H1 (cell line): Measurements from ENCODE around the gene PKP1. TPM values are rescaled to one million over a fixed set of nuclear protein-coding genes. Genes with fewer than 3 reads are reported as not detected.

Experiments
- CTCF ChIA-PET: fragments of 300-600 bp; sonication (Branson Sonifier 250); formaldehyde crosslinking; loops from one replicate; lab custom pipeline; 2021; ENCODE audit not compliant: partially characterized antibody; lab: Charles Lee
- POLR2A ChIA-PET: fragments of 300-600 bp; sonication (Branson Sonifier 250); formaldehyde crosslinking; loops from one replicate; lab custom pipeline; 2021; ENCODE audit warnings: inconsistent platforms; ENCODE audit not compliant: partially characterized antibody; lab: Charles Lee
- DNase-seq, 2 experiments: peaks; one replicate each; pipeline versions ENCODE4 v3.0.0 to v3.0.0-alpha.2; 2010 to 2022; ENCODE audit warnings: low spot score in 2 of 2, low read depth in 1 of 2, mixed read lengths in 1 of 2
- FAIRE-seq: peaks from 2 replicates; lab custom pipeline; 2011; peaks lifted over from hg19 to GRCh38; lab: Jason Lieb, UNC
- H2AFZ ChIP-seq: 2 replicates; pipeline ENCODE4 v1.8.1; 2012; ENCODE audit warnings: low read length, inconsistent platforms
- H2AK5ac ChIP-seq: 2 replicates; pipeline ENCODE4 v1.6.1; 2013; ENCODE audit warnings: low read depth, low read length
- H2BK120ac ChIP-seq: replicated peaks from 2 replicates; pipeline ENCODE3; 2013; ENCODE audit warnings: low read depth, low read length, inconsistent platforms
- H2BK12ac ChIP-seq: 2 replicates; pipeline ENCODE4 v1.6.1; 2013; ENCODE audit warnings: low read depth, low read length
- H2BK15ac ChIP-seq: 2 replicates; pipeline ENCODE4 v1.6.1; 2013; ENCODE audit warnings: low read length
- H2BK20ac ChIP-seq: 2 replicates; pipeline ENCODE4 v1.6.1; 2013; ENCODE audit warnings: low read length
- H2BK5ac ChIP-seq: 2 replicates; pipeline ENCODE4 v1.6.1; 2013; ENCODE audit warnings: low read depth, low read length
- H3K14ac ChIP-seq: 2 replicates; pipeline ENCODE4 v1.6.1; 2013; ENCODE audit warnings: inconsistent platforms; ENCODE audit not compliant: insufficient read length
- H3K18ac ChIP-seq: 2 replicates; pipeline ENCODE4 v1.6.1; 2013; ENCODE audit warnings: low read length; ENCODE audit errors: extremely low read depth
- H3K23ac ChIP-seq: 2 replicates; pipeline ENCODE4 v1.6.1; 2013; ENCODE audit warnings: inconsistent platforms; ENCODE audit not compliant: insufficient read length
- H3K23me2 ChIP-seq: 2 replicates; pipeline ENCODE4 v1.6.1; 2013; ENCODE audit warnings: low read depth, low read length
- H3K27ac ChIP-seq: 2 replicates; pipeline ENCODE4 v1.6.1; 2011; ENCODE audit warnings: low read depth, low read length, inconsistent platforms
- H3K27me3 ChIP-seq, 4 experiments: replicated peaks in 1 of 4; 1 replicate in 1 of 4; 2 replicates in 3 of 4; pipeline versions ENCODE4 v1.6.1 to v1.8.1; 2011 to 2013; ENCODE audit warnings: low read length in 3 of 4, mild to moderate bottlenecking in 3 of 4, inconsistent platforms in 2 of 4, mixed read lengths in 2 of 4, moderate library complexity in 1 of 4; ENCODE audit not compliant: control insufficient read depth in 3 of 4, insufficient read depth in 3 of 4; ENCODE audit errors: extremely low read depth in 1 of 4
- H3K36me3 ChIP-seq, 4 experiments: 2 replicates each; pipeline versions ENCODE4 v1.6.1 to v1.8.1; 2011 to 2013; ENCODE audit warnings: mild to moderate bottlenecking in 4 of 4, low read length in 3 of 4, moderate library complexity in 2 of 4, control low read depth in 1 of 4, inconsistent platforms in 1 of 4; ENCODE audit not compliant: insufficient read depth in 4 of 4, control insufficient read depth in 2 of 4
- H3K4ac ChIP-seq: replicated peaks from 2 replicates; pipeline ENCODE3; 2013; ENCODE audit warnings: low read length, low read depth, mixed read lengths, inconsistent platforms; ENCODE audit not compliant: insufficient read length
- H3K4me1 ChIP-seq, 4 experiments: replicated peaks in 1 of 4; 1 replicate in 1 of 4; 2 replicates in 3 of 4; pipeline versions ENCODE4 v1.6.1 to v1.8.1; 2011 to 2013; ENCODE audit warnings: low read length in 3 of 4, inconsistent platforms in 2 of 4, mixed read lengths in 1 of 4; ENCODE audit not compliant: insufficient read depth in 4 of 4, control insufficient read depth in 3 of 4
- H3K4me2 ChIP-seq, 2 experiments: 2 replicates each; pipeline versions ENCODE4 v1.6.1 to v1.8.1; 2011 to 2013; ENCODE audit warnings: low read depth in 2 of 2, low read length in 2 of 2, control low read depth in 1 of 2, inconsistent platforms in 1 of 2, mild to moderate bottlenecking in 1 of 2; ENCODE audit not compliant: insufficient read depth in 1 of 2
- H3K4me3 ChIP-seq, 4 experiments: fragments of 200-600, 300-600 bp in 1 of 4; sonication (generic), shearing (Covaris generic), sonication (Bioruptor Twin) in 1 of 4; 2 replicates each; pipeline versions ENCODE4 v1.5.1 to v1.8.1; 2011 to 2016; ENCODE audit warnings: low read length in 4 of 4, low read depth in 3 of 4, control low read depth in 2 of 4, inconsistent platforms in 2 of 4, mild to moderate bottlenecking in 2 of 4, mixed read lengths in 1 of 4, moderate library complexity in 1 of 4; ENCODE audit not compliant: insufficient read depth in 2 of 4; ENCODE audit errors: extremely low read depth in 1 of 4
- H3K56ac ChIP-seq: replicated peaks from 2 replicates; pipeline ENCODE3; 2013; ENCODE audit warnings: low read depth, mild to moderate bottlenecking, mixed read lengths, low read length, inconsistent platforms; ENCODE audit not compliant: insufficient read length
- H3K79me1 ChIP-seq: 2 replicates; pipeline ENCODE4 v1.6.1; 2013; ENCODE audit warnings: low read depth, low read length, control low read depth
- H3K79me2 ChIP-seq, 2 experiments: 2 replicates each; pipeline versions ENCODE4 v1.6.1 to v1.8.1; 2012 to 2013; ENCODE audit warnings: low read length in 2 of 2, mild to moderate bottlenecking in 2 of 2, inconsistent platforms in 1 of 2; ENCODE audit not compliant: insufficient read depth in 2 of 2, control insufficient read depth in 1 of 2
- H3K9ac ChIP-seq, 4 experiments: replicated peaks in 1 of 4; 1 replicate in 1 of 4; 2 replicates in 3 of 4; pipeline versions ENCODE4 v1.6.1 to v1.8.1; 2011 to 2013; ENCODE audit warnings: low read depth in 3 of 4, low read length in 3 of 4, control low read depth in 2 of 4, mild to moderate bottlenecking in 2 of 4, moderate library complexity in 2 of 4, inconsistent platforms in 1 of 4; ENCODE audit errors: extremely low read depth in 1 of 4
- H3K9me3 ChIP-seq, 2 experiments: 2 replicates each; pipeline versions ENCODE4 v1.6.1 to v1.8.1; 2012 to 2013; ENCODE audit warnings: mild to moderate bottlenecking in 2 of 2, moderate library complexity in 2 of 2, control low read depth in 1 of 2, inconsistent platforms in 1 of 2, low read depth in 1 of 2, low read length in 1 of 2, mixed read lengths in 1 of 2; ENCODE audit not compliant: insufficient read depth in 2 of 2
- H4K20me1 ChIP-seq, 2 experiments: replicated peaks in 1 of 2; 2 replicates each; pipeline versions ENCODE3 to v1.8.1; 2011 to 2013; ENCODE audit warnings: inconsistent platforms in 2 of 2, low read length in 2 of 2, mild to moderate bottlenecking in 1 of 2; ENCODE audit not compliant: insufficient read depth in 2 of 2, control insufficient read depth in 1 of 2
- H4K5ac ChIP-seq: 2 replicates; pipeline ENCODE4 v1.6.1; 2013; ENCODE audit warnings: low read length, low read depth, mixed read lengths, inconsistent platforms; ENCODE audit not compliant: insufficient read length
- H4K8ac ChIP-seq: 2 replicates; pipeline ENCODE4 v1.8.0; 2013; ENCODE audit warnings: mild to moderate bottlenecking, moderate library complexity, low read length, inconsistent platforms; ENCODE audit not compliant: insufficient read depth; ENCODE audit errors: extremely low read depth
- H4K91ac ChIP-seq: replicated peaks from 2 replicates; pipeline ENCODE3; 2013; ENCODE audit warnings: low read length, mixed read lengths, inconsistent platforms; ENCODE audit not compliant: insufficient read length
- ASH2L ChIP-seq: fragments of 200-600, 300-600 bp; sonication (generic); IDR thresholded peaks from one replicate; pipeline ENCODE4 v1.7.1; 2017; ENCODE audit warnings: low read length
- ATF3 ChIP-seq: IDR thresholded peaks from 2 replicates; pipeline ENCODE4 v1.6.1; 2011; ENCODE audit warnings: low read depth, mild to moderate bottlenecking, low read length; ENCODE audit not compliant: insufficient read depth
- BRCA1 ChIP-seq: IDR thresholded peaks from 2 replicates; pipeline ENCODE4 v1.6.1; 2012; ENCODE audit warnings: low read depth, low read length, improper control_type of control experiment
- CBX5 ChIP-seq: fragments of 300-800, 300-1000 bp; sonication (generic); IDR thresholded peaks from 2 replicates; pipeline ENCODE4 v1.7.1; 2016; ENCODE audit warnings: antibody characterized with exemption, low read length, low read depth
- CREB1 ChIP-seq: IDR thresholded peaks from 2 replicates; pipeline ENCODE4 v1.6.1; 2012; ENCODE audit warnings: inconsistent platforms
- CTBP2 ChIP-seq: IDR thresholded peaks from 2 replicates; pipeline ENCODE4 v1.7.0; 2011; ENCODE audit warnings: borderline replicate concordance, mild to moderate bottlenecking, moderate library complexity, mixed read lengths, low read length; ENCODE audit not compliant: insufficient read depth, insufficient read length
- GTF2F1 ChIP-seq: IDR thresholded peaks from 2 replicates; pipeline ENCODE4 v1.6.1; 2012; ENCODE audit warnings: low read depth, low read length, improper control_type of control experiment, borderline replicate concordance
- JUN ChIP-seq: IDR thresholded peaks from 2 replicates; pipeline ENCODE4 v1.6.1; 2011; ENCODE audit warnings: low read depth, mild to moderate bottlenecking, improper control_type of control experiment, low read length
- POLR2A ChIP-seq, 2 experiments: IDR thresholded peaks; 1 replicate in 1 of 2; 2 replicates in 1 of 2; pipeline ENCODE4 v1.6.1; 2011; ENCODE audit warnings: low read depth in 2 of 2, low read length in 2 of 2, mild to moderate bottlenecking in 2 of 2; ENCODE audit errors: control extremely low read depth in 1 of 2
- SAP30 ChIP-seq: fragments of 300-600 bp; sonication (generic); IDR thresholded peaks from 2 replicates; pipeline ENCODE4 v1.7.1; 2012; ENCODE audit warnings: low read length, moderate library complexity, mild to moderate bottlenecking, inconsistent platforms; ENCODE audit not compliant: insufficient read depth, insufficient replicate concordance
- TAF7 ChIP-seq: optimal IDR thresholded peaks from 2 replicates; pipeline ENCODE3; 2011; ENCODE audit warnings: low read depth, mild to moderate bottlenecking, inconsistent platforms, low read length, moderate library complexity, borderline replicate concordance
- YY1 ChIP-seq: IDR thresholded peaks from 2 replicates; pipeline ENCODE4 v1.6.1; 2011; ENCODE audit warnings: low read depth, mild to moderate bottlenecking, low read length
- WGBS, 2 experiments: shearing (Covaris generic) in 1 of 2; methylation state at CpG; one replicate each; pipeline versions ENCODE4 v1.1.6 to v1.1.7; 2013 to 2015; ENCODE audit warnings: low lambda C conversion rate in 2 of 2, mixed read lengths in 2 of 2, inconsistent platforms in 1 of 2, low coverage in 1 of 2, missing lambda C conversion rate in 1 of 2; ENCODE audit not compliant: insufficient replicate concordance in 2 of 2, insufficient coverage in 1 of 2, insufficient read length in 1 of 2; ENCODE audit errors: extremely low coverage in 1 of 2, missing lambda C conversion rate in 1 of 2; 5-methylcytosine and 5-hydroxymethylcytosine counted together
- polyA plus RNA-seq, 7 experiments: library from polyadenylated mRNA; depleted of rRNA in 3 of 7; stranded (reverse) in 5 of 7; unstranded in 2 of 7; fragments of >200 nt in 5 of 7; fragments of 200-250 nt in 2 of 7; gene quantifications; 1 replicate in 5 of 7; 2 replicates in 1 of 7; 4 replicates in 1 of 7; pipeline versions ENCODE4 v1.2.1 to v1.2.3, GENCODE V29; 2011 to 2013; ENCODE audit warnings: missing spikeins in 2 of 7, mixed read lengths in 2 of 7
- total RNA-seq: library from RNA; stranded (reverse); fragmentation: NEBNext Ultra II Directional; extraction: Animal tissue kit (Norgen Biotek cat#: 25700); gene quantifications from 2 replicates; pipeline ENCODE4 v1.2.1, GENCODE V29; 2021

Gene PKP1
- total and polyA plus RNA-seq, 2 of the 8 experiments (the other 6 are each of a cell fraction or from before 2014, with no cell fraction given): 0.21 to 0.95 TPM

- H2AK5ac ChIP-seq: no peak overlapping the region
- peak overlapping the region; percentile 28; the same call in 1 of the 2 replicates for H2BK5ac ChIP-seq
- H2AFZ ChIP-seq: peak overlapping the region; percentile 93
- H3K9ac ChIP-seq: no peak overlapping the region
- no peaks in the 10 kb centered on the region for H3K79me1 ChIP-seq
- peak overlapping the region in 1 of 4 experiments; percentile 37; a peak in 2 of 8 replicates for H3K4me3 ChIP-seq
- no peak overlapping the region for H4K8ac ChIP-seq
- peak overlapping the region; percentile 47; the same call in 1 of the 2 replicates for H2BK15ac ChIP-seq
- peak overlapping the region; percentile 75 for H3K18ac ChIP-seq
- peak overlapping the region; percentile 38 for H4K91ac ChIP-seq
- H4K5ac ChIP-seq: no peak overlapping the region
- H3K36me3 ChIP-seq: no peaks in the 10 kb centered on the region
- H2BK20ac ChIP-seq: peak overlapping the region; percentile 91; the same call in 1 of the 2 replicates
- peak in 1 of 2 experiments; percentile 60 for DNase-seq
- H3K9me3 ChIP-seq: no peaks in the 10 kb centered on the region
- POLR2A ChIA-PET: interaction anchor here (0.8 to 4.3 kb wide), 10 partner anchors 10 to 234 kb away, joined by 3 to 24 read pairs (median 4); no protein-coding TSS in a partner anchor
- H3K56ac ChIP-seq: peak overlapping the region; percentile 17
- no peak overlapping the region for H3K27ac ChIP-seq
- H2BK12ac ChIP-seq: peak overlapping the region; percentile 69; the same call in 1 of the 2 replicates
- peaks cover 8 to 23% (median 11%) of the 10 kb centered on the region in 4 experiments; a peak in 6 of 7 replicates for H3K4me1 ChIP-seq
- CTCF ChIA-PET: interaction anchor here (0.6 to 8.6 kb wide), 58 partner anchors 10 to 468 kb away, joined by 3 to 271 read pairs (median 8); partner anchors contain the start of genes PKP1 and TNNT2
- H3K23me2 ChIP-seq: no peaks in the 10 kb centered on the region
- WGBS, 2 experiments: 25% methylated on average over 7 of the region's 7 CpGs; no CpG with 5 or more reads in 1 of the 2 experiments
- no peak overlapping the region for H2BK120ac ChIP-seq
- H3K23ac ChIP-seq: no peak overlapping the region
- no peaks in the 10 kb centered on the region for H4K20me1 ChIP-seq
- no peak overlapping the region for H3K4ac ChIP-seq
- H3K79me2 ChIP-seq: no peaks in the 10 kb centered on the region
- peak overlapping the region; percentile 22 to 50 for H3K4me2 ChIP-seq
- H3K27me3 ChIP-seq: 0 out of 7 replicates have a peak, but pooled peaks cover 0 to 3% (median 0%) of the 10 kb centered on the region in 4 experiments
- H3K14ac ChIP-seq: no peak overlapping the region
- FAIRE-seq: peak; percentile 42
- TF ChIP-seq CTBP2 (no peak), CREB1 (no peak), ASH2L (peak; percentile 55), ATF3 (no peak), POLR2A (IDR thresholded peaks at IDR 0.05; ENCODE audit: control extremely low read depth in 1 of 2, low read depth in 2 of 2, low read length in 2 of 2) (no peak), JUN (no peak), BRCA1 (no peak), YY1 (no peak), CBX5 (no peak), SAP30 (no peak), GTF2F1 (no peak), TAF7 (no peak)
Measured at GRCh38 chr1:201347498-201348210, 64.3 kb downstream of the PKP1 start.
